Keratinocyte (primary cell): ENCODE measurements around the gene WWC2.

ENCODE experiments used
- CTCF ChIP-seq, 3 experiments: IDR thresholded peaks in 1 of 3; conservative IDR thresholded peaks in 1 of 3; optimal IDR thresholded peaks in 1 of 3; 2 replicates in 2 of 3; 3 replicates in 1 of 3; pipeline versions ENCODE3 to v1.5.1; 2011; ENCODE audit warnings: low read length in 3 of 3, mild to moderate bottlenecking in 3 of 3, moderate library complexity in 2 of 3, control low read depth in 1 of 3, inconsistent platforms in 1 of 3; ENCODE audit not compliant: insufficient read depth in 2 of 3; ENCODE audit errors: extremely low read depth in 1 of 3
- EZH2 ChIP-seq: IDR thresholded peaks from one replicate; pipeline ENCODE4 v1.6.1; 2012; ENCODE audit warnings: inconsistent platforms, mild to moderate bottlenecking, low read length, moderate library complexity

GRCh38 chr4:183172881-183173280 is 73.8 kb downstream of the WWC2 start:
- TF ChIP-seq CTCF (optimal IDR thresholded peaks at IDR 0.05 in 1 of 3, IDR thresholded peaks at IDR 0.05 in 1 of 3, conservative IDR thresholded peaks at IDR 0.05 in 1 of 3; ENCODE audit: extremely low read depth in 1 of 3, insufficient read depth in 2 of 3, low read length in 3 of 3) = no peak
- no peak for TF ChIP-seq EZH2
